ENCODE data around the gene FARP1. TPM values are rescaled to one million over a fixed set of nuclear protein-coding genes. Genes with fewer than 3 reads are reported as not detected.

Gene FARP1
- total and polyA plus RNA-seq, 4 experiments from 2014 or later, result 0.26 to 1.5 (median 0.42) TPM; not detected in 1

DNA sequence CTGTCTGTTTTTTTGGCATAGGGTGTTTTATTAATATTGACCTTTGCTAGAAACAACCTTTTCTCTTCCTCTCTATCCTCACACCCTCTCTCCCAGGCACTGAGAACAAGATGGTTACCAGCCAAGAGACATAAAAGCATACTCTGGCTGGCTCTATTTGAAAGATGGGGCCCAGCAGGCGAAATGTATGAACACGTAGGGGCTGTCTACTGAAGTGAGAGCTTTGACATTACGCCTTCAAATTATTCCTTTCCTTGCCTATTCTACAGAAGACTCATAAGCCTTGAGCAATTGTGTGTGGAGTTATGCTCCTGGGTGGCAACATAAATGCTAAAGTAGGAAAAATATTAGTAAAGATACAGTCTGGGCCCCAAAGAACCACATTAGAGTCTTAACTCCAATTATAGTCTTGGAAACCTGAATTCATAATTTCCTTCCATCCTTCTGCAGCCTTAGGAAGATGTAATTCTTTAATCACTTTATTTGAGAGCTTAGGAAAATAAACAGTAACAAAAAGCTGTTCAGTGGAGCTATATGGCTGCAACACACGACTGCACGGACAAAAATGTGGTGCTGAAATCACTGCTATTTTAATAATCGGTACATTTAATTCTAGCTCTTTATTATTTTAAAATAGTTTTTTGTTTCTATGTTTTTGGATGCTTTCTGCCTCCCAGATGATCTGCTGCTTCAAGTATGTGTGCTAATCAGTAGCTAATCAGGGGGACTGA, 156.5 kb downstream of the FARP1 start:
- H3K27me3 Mint-ChIP-seq, result peaks cover 8 to 17% of the 10 kb centered on the region in 2 donors
- Histone ChIP-seq H3K4me1 (ENCODE audit: insufficient read depth, low read length) (no peaks in the 10 kb centered on the region), H3K4me3 (ENCODE audit: low read length in 2 of 2) (no peak overlapping the region), H3K9me3 (ENCODE audit: control insufficient read depth in 1 of 2, low read length in 2 of 2) (no peaks in the 10 kb centered on the region), H3K27me3 (ENCODE audit: insufficient read depth, low read length) (no peaks in the 10 kb centered on the region), H3K27ac (ENCODE audit: low read depth, low read length) (no peak overlapping the region), H3K36me3 (ENCODE audit: insufficient read depth, low read length) (no peaks in the 10 kb centered on the region)
- no peak for DNase-seq
- H3K4me3 Mint-ChIP-seq, result no peak overlapping the region
- ChIA-PET POLR2A (ENCODE audit: partially characterized antibody) (no interaction called here), CTCF (ENCODE audit: partially characterized antibody) (no interaction called here)
- no peak overlapping the region for H3K27ac Mint-ChIP-seq
- intact Hi-C loops (cut with micrococcal nuclease), result no loop called here
- no peaks in the 10 kb centered on the region for H3K9me3 Mint-ChIP-seq
- H3K36me3 Mint-ChIP-seq, result no peaks in the 10 kb centered on the region
- H3K4me1 Mint-ChIP-seq, result no peaks in the 10 kb centered on the region

DNA sequence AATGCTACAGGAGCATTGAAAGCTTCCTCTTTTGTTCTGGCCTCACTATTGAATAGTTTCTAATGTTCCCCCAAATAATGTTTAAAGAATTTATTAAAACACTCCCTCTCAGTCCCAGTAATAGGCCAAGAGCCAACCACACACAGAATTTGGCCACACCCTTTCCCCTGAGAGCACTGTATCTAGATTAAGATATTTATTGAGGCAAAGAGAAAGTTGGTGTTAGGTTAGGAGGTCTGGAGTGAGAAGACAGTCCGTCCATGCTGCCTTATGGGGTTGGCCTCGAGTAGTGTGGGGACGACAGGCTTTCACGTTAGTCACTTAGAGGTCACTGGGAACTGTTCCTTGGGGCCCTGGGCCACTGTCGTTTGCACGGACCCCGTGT, 157.1 kb downstream of the FARP1 start:
- Mint-ChIP-seq H3K9me3 (no peaks in the 10 kb centered on the region), H3K4me3 (no peak overlapping the region), H3K27me3 (peaks cover 10 to 17% of the 10 kb centered on the region in 2 donors), H3K27ac (no peak overlapping the region), H3K36me3 (no peaks in the 10 kb centered on the region), H3K4me1 (no peaks in the 10 kb centered on the region)
- POLR2A ChIA-PET (ENCODE audit: partially characterized antibody), result no interaction called here
- intact Hi-C loops (cut with micrococcal nuclease), result no loop called here
- Histone ChIP-seq H3K27ac (ENCODE audit: low read depth, low read length) (no peak overlapping the region), H3K4me1 (ENCODE audit: insufficient read depth, low read length) (no peaks in the 10 kb centered on the region), H3K9me3 (ENCODE audit: control insufficient read depth in 1 of 2, low read length in 2 of 2) (no peaks in the 10 kb centered on the region), H3K27me3 (ENCODE audit: insufficient read depth, low read length) (no peaks in the 10 kb centered on the region), H3K36me3 (ENCODE audit: insufficient read depth, low read length) (no peaks in the 10 kb centered on the region), H3K4me3 (ENCODE audit: low read length in 2 of 2) (no peak overlapping the region)
- DNase-seq, result no peak
- CTCF ChIA-PET (ENCODE audit: partially characterized antibody), result no interaction called here

DNA sequence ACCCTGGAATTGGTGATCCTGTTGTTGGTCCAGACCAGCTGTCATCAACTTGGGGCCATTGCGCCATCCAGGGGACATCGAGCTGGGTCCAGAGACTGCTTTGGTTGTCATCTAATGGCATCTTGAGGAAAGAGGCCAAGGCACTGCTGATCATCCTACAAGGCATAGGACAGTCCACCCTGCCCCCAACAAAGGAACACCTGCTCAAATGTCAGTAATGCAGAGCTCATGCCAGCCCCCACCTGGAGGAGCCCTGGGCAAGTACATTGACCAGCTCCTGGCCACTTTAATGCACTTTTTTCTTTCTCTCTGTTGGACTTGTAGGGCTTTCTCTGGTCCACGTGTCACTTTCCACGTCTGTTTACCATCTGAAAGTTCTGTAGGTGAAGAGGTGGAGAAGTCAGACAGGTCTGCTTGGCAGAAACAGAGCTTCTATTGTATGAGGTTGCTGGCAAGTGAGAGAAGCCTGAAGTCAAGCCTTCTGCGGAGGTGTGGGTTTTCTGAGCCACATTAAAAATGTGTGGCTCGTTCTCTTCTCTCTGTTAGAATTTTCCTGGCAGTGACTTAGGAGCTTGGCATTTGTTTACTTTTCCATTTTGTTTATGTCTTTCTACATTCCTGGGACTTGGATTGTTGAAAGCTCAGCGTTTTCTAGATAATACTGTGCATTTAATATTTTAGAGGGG, 158.2 kb downstream of the FARP1 start:
- Mint-ChIP-seq H3K9me3 (no peaks in the 10 kb centered on the region), H3K4me3 (no peak overlapping the region), H3K4me1 (no peaks in the 10 kb centered on the region), H3K27ac (no peak overlapping the region), H3K36me3 (no peaks in the 10 kb centered on the region), H3K27me3 (peaks cover 10 to 14% of the 10 kb centered on the region in 2 donors)
- POLR2A ChIA-PET (ENCODE audit: partially characterized antibody), result no interaction called here
- Histone ChIP-seq H3K27me3 (ENCODE audit: insufficient read depth, low read length) (no peaks in the 10 kb centered on the region), H3K9me3 (ENCODE audit: control insufficient read depth in 1 of 2, low read length in 2 of 2) (no peaks in the 10 kb centered on the region), H3K4me1 (ENCODE audit: insufficient read depth, low read length) (no peaks in the 10 kb centered on the region), H3K36me3 (ENCODE audit: insufficient read depth, low read length) (no peaks in the 10 kb centered on the region), H3K4me3 (ENCODE audit: low read length in 2 of 2) (no peak overlapping the region), H3K27ac (ENCODE audit: low read depth, low read length) (no peak overlapping the region)
- CTCF ChIA-PET (ENCODE audit: partially characterized antibody), result no interaction called here
- no peak for DNase-seq
- intact Hi-C loops (cut with micrococcal nuclease), result no loop called here

DNA sequence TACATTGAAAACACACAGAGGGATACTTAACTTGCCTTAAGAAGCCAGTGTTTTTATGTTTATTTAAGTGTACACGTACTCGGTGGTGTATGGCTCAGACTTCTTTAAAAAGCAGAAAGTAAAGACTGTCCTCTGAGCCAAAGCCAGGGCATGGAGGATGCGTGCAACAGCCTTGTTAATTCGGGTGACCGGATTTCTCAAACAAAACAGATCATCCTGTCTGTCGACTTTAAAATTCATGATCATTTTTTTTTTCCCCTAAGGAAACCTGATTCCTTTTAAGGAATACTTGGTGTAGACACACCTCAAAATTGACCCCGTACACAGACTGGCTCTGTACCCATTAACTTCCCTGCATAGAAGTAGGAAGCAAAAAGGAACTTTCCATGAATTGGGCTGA, 158.8 kb downstream of the FARP1 start:
- Mint-ChIP-seq H3K27ac (no peak overlapping the region), H3K27me3 (peaks cover 10 to 13% of the 10 kb centered on the region in 2 donors), H3K36me3 (no peaks in the 10 kb centered on the region), H3K4me1 (no peaks in the 10 kb centered on the region), H3K4me3 (no peak overlapping the region), H3K9me3 (no peaks in the 10 kb centered on the region)
- no peaks in the 10 kb centered on the region for H3K27me3 ChIP-seq (ENCODE audit: insufficient read depth, low read length)
- no peaks in the 10 kb centered on the region for H3K36me3 ChIP-seq (ENCODE audit: insufficient read depth, low read length)
- H3K4me1 ChIP-seq (ENCODE audit: insufficient read depth, low read length), result no peaks in the 10 kb centered on the region
- CTCF ChIA-PET (ENCODE audit: partially characterized antibody), result no interaction called here
- intact Hi-C loops (cut with micrococcal nuclease), result no loop called here
- POLR2A ChIA-PET (ENCODE audit: partially characterized antibody), result no interaction called here
- no peaks in the 10 kb centered on the region for H3K9me3 ChIP-seq (ENCODE audit: control insufficient read depth in 1 of 2, low read length in 2 of 2)
- no peak for DNase-seq
- H3K4me3 ChIP-seq (ENCODE audit: low read length in 2 of 2), result no peak overlapping the region
- no peak overlapping the region for H3K27ac ChIP-seq (ENCODE audit: low read depth, low read length)

DNA sequence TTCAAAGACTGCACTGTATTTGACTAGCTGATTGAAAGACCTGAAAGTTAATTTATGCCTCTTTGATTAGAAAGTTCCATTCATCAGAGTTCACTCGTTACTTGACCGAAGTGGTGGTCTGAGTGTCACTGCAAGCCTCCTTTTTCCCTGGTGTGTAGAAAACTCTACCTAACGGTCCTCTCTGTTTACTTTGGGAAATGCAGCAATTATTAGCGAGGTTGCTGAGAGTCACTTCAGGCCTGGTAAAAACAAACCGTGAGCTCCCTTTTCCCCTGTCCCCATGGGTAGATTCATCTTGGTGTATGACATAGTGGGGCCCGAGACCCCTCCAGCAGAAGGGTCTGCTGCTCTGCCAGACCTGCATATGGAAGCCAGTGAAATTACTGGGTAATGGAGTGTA, 161.0 kb downstream of the FARP1 start:
- H3K27me3 Mint-ChIP-seq, result peaks cover 5 to 8% of the 10 kb centered on the region in 2 donors
- H3K36me3 Mint-ChIP-seq, result no peaks in the 10 kb centered on the region
- no peaks in the 10 kb centered on the region for H3K36me3 ChIP-seq (ENCODE audit: insufficient read depth, low read length)
- POLR2A ChIA-PET (ENCODE audit: partially characterized antibody), result no interaction called here
- CTCF ChIA-PET (ENCODE audit: partially characterized antibody), result no interaction called here
- H3K9me3 Mint-ChIP-seq, result no peaks in the 10 kb centered on the region
- no peak for DNase-seq
- no peak overlapping the region for H3K4me3 ChIP-seq (ENCODE audit: low read length in 2 of 2)
- H3K4me3 Mint-ChIP-seq, result no peak overlapping the region
- H3K27ac Mint-ChIP-seq, result no peak overlapping the region
- intact Hi-C loops (cut with micrococcal nuclease), result no loop called here
- H3K4me1 ChIP-seq (ENCODE audit: insufficient read depth, low read length), result no peaks in the 10 kb centered on the region
- H3K27ac ChIP-seq (ENCODE audit: low read depth, low read length), result no peak overlapping the region
- H3K27me3 ChIP-seq (ENCODE audit: insufficient read depth, low read length), result no peaks in the 10 kb centered on the region
- no peaks in the 10 kb centered on the region for H3K4me1 Mint-ChIP-seq
- H3K9me3 ChIP-seq (ENCODE audit: control insufficient read depth in 1 of 2, low read length in 2 of 2), result no peaks in the 10 kb centered on the region

DNA sequence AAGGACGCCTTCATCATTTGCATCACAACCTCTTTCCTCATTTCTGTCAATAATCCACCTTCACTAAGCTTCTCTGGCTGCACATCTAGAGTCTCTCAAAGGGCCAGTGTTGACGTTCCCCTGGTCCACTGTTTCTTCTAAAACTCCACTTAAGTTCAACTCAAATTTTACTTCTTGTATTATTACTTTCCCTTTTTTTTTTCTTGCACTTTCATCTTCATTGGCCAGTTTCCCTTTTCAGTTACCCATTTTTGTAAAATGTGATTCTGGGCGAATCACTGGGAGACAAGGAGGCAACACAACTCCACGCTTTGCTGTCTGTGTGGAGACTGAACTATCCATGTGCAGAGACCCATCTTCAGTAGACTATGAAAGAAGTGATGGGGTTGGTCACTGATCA, 162.8 kb downstream of the FARP1 start:
- Histone ChIP-seq H3K9me3 (ENCODE audit: control insufficient read depth in 1 of 2, low read length in 2 of 2) (no peaks in the 10 kb centered on the region), H3K27ac (ENCODE audit: low read depth, low read length) (no peak overlapping the region), H3K27me3 (ENCODE audit: insufficient read depth, low read length) (no peaks in the 10 kb centered on the region), H3K4me3 (ENCODE audit: low read length in 2 of 2) (no peak overlapping the region), H3K36me3 (ENCODE audit: insufficient read depth, low read length) (no peaks in the 10 kb centered on the region), H3K4me1 (ENCODE audit: insufficient read depth, low read length) (no peaks in the 10 kb centered on the region)
- Mint-ChIP-seq H3K27me3 (peaks cover 5 to 6% of the 10 kb centered on the region in 2 donors), H3K9me3 (no peaks in the 10 kb centered on the region), H3K4me3 (no peak overlapping the region), H3K36me3 (no peaks in the 10 kb centered on the region), H3K4me1 (no peaks in the 10 kb centered on the region), H3K27ac (no peak overlapping the region)
- POLR2A ChIA-PET (ENCODE audit: partially characterized antibody), result no interaction called here
- no peak for DNase-seq
- CTCF ChIA-PET (ENCODE audit: partially characterized antibody), result no interaction called here
- intact Hi-C loops (cut with micrococcal nuclease), result no loop called here

DNA sequence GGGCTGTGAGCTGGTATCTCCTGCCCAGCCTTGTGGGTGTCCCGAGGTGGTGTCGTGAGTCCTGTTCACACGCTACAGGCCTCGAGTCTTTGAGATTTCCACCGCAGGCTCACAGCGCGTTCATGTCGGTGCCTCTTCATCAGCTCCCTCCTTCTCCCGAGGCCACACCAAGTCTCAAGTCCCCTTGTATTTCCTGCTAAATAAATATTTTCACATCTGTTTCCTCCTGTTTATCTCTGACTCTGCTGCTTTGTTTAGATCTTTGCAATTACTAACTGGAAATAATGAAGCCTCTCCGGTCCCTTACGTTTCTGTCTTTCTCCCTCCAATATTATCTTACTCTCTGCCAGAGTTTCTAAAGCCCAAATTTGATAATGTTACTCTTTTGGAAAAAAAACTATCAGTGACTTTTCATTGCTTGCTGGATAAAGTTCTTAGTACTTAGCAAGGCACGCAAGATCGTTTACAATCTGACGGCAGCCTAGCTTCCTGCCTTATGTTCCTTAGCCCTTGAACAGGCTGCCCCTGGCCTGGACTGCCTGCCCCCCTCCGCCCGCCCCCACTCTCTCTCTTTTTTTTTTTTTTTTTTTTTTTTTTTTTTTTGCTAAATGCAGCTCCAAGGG, 164.7 kb downstream of the FARP1 start:
- Mint-ChIP-seq H3K4me3 (no peak overlapping the region), H3K27ac (no peak overlapping the region), H3K9me3 (no peaks in the 10 kb centered on the region), H3K27me3 (peaks cover 3 to 4% of the 10 kb centered on the region in 2 donors), H3K4me1 (no peaks in the 10 kb centered on the region), H3K36me3 (no peaks in the 10 kb centered on the region)
- Histone ChIP-seq H3K36me3 (ENCODE audit: insufficient read depth, low read length) (no peaks in the 10 kb centered on the region), H3K4me1 (ENCODE audit: insufficient read depth, low read length) (no peaks in the 10 kb centered on the region), H3K27ac (ENCODE audit: low read depth, low read length) (no peak overlapping the region), H3K4me3 (ENCODE audit: low read length in 2 of 2) (no peak overlapping the region), H3K9me3 (ENCODE audit: control insufficient read depth in 1 of 2, low read length in 2 of 2) (no peaks in the 10 kb centered on the region), H3K27me3 (ENCODE audit: insufficient read depth, low read length) (no peaks in the 10 kb centered on the region)
- DNase-seq, result no peak
- POLR2A ChIA-PET (ENCODE audit: partially characterized antibody), result no interaction called here
- CTCF ChIA-PET (ENCODE audit: partially characterized antibody), result no interaction called here
- intact Hi-C loops (cut with micrococcal nuclease), result no loop called here
